ENCODE data around the gene CDK2AP2.

DNA sequence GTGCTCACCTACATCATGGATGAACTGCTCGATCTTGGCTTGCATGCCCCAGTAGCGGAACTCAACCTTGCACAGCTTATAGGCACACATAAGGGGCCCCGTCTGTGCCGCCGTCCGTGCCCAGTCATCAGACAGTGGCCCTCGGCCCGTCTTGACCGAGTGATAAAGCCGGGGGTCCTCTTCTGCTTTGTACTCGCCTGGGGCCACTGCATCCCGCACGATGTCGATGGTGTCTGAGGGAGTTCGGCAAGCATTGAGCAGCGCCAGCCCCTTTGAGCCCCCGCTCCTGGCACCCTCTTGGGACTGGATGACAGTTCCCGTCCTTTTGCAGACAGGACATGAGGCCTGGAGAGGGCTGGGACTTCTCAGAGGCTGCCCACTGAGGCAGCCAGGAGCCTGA, 6.1 kb downstream of the CDK2AP2 start:
- TF ChIP-seq, protein P1, sequence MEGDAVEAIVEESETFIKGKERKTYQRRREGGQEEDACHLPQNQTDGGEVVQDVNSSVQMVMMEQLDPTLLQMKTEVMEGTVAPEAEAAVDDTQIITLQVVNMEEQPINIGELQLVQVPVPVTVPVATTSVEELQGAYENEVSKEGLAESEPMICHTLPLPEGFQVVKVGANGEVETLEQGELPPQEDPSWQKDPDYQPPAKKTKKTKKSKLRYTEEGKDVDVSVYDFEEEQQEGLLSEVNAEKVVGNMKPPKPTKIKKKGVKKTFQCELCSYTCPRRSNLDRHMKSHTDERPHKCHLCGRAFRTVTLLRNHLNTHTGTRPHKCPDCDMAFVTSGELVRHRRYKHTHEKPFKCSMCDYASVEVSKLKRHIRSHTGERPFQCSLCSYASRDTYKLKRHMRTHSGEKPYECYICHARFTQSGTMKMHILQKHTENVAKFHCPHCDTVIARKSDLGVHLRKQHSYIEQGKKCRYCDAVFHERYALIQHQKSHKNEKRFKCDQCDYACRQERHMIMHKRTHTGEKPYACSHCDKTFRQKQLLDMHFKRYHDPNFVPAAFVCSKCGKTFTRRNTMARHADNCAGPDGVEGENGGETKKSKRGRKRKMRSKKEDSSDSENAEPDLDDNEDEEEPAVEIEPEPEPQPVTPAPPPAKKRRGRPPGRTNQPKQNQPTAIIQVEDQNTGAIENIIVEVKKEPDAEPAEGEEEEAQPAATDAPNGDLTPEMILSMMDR (IDR thresholded peaks at IDR 0.05; ENCODE audit: low read depth, low read length) = no peak
- TF ChIP-seq MYC (IDR thresholded peaks at IDR 0.05; ENCODE audit: low read depth, low read length) (no peak), POLR2A (IDR thresholded peaks at IDR 0.05; ENCODE audit: extremely low read depth, insufficient read length) (no peak)
